Loucy (cell line): Measurements from ENCODE around the gene EML1.

Experiments
- H2AFZ ChIP-seq: fragments of 200-600 bp; sonication (generic); 2 replicates; pipeline ENCODE4 v1.6.0; 2016; ENCODE audit warnings: antibody characterized with exemption, mild to moderate bottlenecking, low read length, moderate library complexity
- H3F3A ChIP-seq: fragments of 200-600 bp; 2 replicates; pipeline ENCODE4 v1.6.0; 2016; ENCODE audit warnings: antibody characterized with exemption, low read depth, mild to moderate bottlenecking
- H3K27me3 ChIP-seq: fragments of 200-600 bp; sonication (generic); 2 replicates; pipeline ENCODE4 v1.6.1; 2014; ENCODE audit warnings: low read length, mild to moderate bottlenecking; ENCODE audit not compliant: insufficient read depth, poor library complexity, severe bottlenecking
- H3K36me3 ChIP-seq: fragments of 200-600 bp; sonication (generic); 2 replicates; pipeline ENCODE4 v1.6.1; 2016; ENCODE audit warnings: low read length; ENCODE audit not compliant: insufficient read depth
- H3K4me1 ChIP-seq: fragments of 200-600 bp; sonication (generic); 2 replicates; pipeline ENCODE4 v1.5.1; 2014; ENCODE audit warnings: low read length, mild to moderate bottlenecking; ENCODE audit not compliant: insufficient read depth, poor library complexity, severe bottlenecking
- H3K4me2 ChIP-seq: fragments of 200-600 bp; sonication (generic); 2 replicates; pipeline ENCODE4 v1.6.0; 2014; ENCODE audit warnings: antibody characterized with exemption, low read length, low read depth, mild to moderate bottlenecking; ENCODE audit not compliant: poor library complexity, severe bottlenecking
- H3K4me3 ChIP-seq: fragments of 200-600 bp; sonication (generic); 2 replicates; pipeline ENCODE4 v1.5.1; 2014; ENCODE audit warnings: low read length, mild to moderate bottlenecking, mixed read lengths; ENCODE audit not compliant: poor library complexity, severe bottlenecking
- H3K79me2 ChIP-seq: fragments of 200-600 bp; sonication (generic); 2 replicates; pipeline ENCODE4 v1.6.1; 2014; ENCODE audit warnings: low read length; ENCODE audit not compliant: insufficient read depth
- H3K9ac ChIP-seq: fragments of 200-600 bp; sonication (generic); 2 replicates; pipeline ENCODE4 v1.6.0; 2014; ENCODE audit warnings: mild to moderate bottlenecking, low read depth, low read length, moderate library complexity; ENCODE audit not compliant: poor library complexity, severe bottlenecking
- H3K9me2 ChIP-seq: fragments of 200-600 bp; sonication (generic); replicated peaks from 2 replicates; pipeline ENCODE4 v1.6.1; 2016; ENCODE audit warnings: low read depth, low read length, mixed read lengths
- H3K9me3 ChIP-seq: fragments of 200-600 bp; sonication (generic); 2 replicates; pipeline ENCODE4 v1.6.1; 2014; ENCODE audit warnings: mild to moderate bottlenecking, antibody characterized with exemption, low read length, low read depth; ENCODE audit not compliant: insufficient read depth
- H4K20me1 ChIP-seq: fragments of 200-600 bp; sonication (generic); 2 replicates; pipeline ENCODE4 v1.6.0; 2014; ENCODE audit warnings: antibody characterized with exemption, low read length, mild to moderate bottlenecking; ENCODE audit not compliant: insufficient read depth, poor library complexity, severe bottlenecking
- CTCF ChIP-seq: fragments of 200-600 bp; sonication (generic); conservative IDR thresholded peaks from 2 replicates; pipeline ENCODE4 v1.5.1; 2014; ENCODE audit warnings: mild to moderate bottlenecking, antibody characterized with exemption, low read length
- EZH2phosphoT487 ChIP-seq: fragments of 200-600 bp; IDR thresholded peaks from 2 replicates; pipeline ENCODE4 v1.6.1; 2018; ENCODE audit warnings: antibody characterized with exemption, mild to moderate bottlenecking, moderate library complexity, borderline replicate concordance

Gene EML1

GRCh38 chr14:99775351-99775750 is 17.9 kb upstream of the EML1 start:
- Histone ChIP-seq H3K4me3 (no peak overlapping the region), H3K4me2 (no peak overlapping the region), H3F3A (no peaks in the 10 kb centered on the region), H3K36me3 (no peaks in the 10 kb centered on the region), H3K79me2 (no peaks in the 10 kb centered on the region), H3K9me2 (no peaks in the 10 kb centered on the region), H3K9me3 (no peaks in the 10 kb centered on the region), H2AFZ (no peak overlapping the region), H3K27me3 (peaks cover 7% of the 10 kb centered on the region), H3K9ac (no peak overlapping the region), H4K20me1 (no peaks in the 10 kb centered on the region), H3K4me1 (no peaks in the 10 kb centered on the region)
- TF ChIP-seq EZH2phosphoT487 (no peak), CTCF (no peak)

GRCh38 chr14:99777951-99778350 is 15.3 kb upstream of the EML1 start:
- H3K27me3 ChIP-seq = peaks cover 7% of the 10 kb centered on the region

GRCh38 chr14:99779751-99780150 is 13.5 kb upstream of the EML1 start:
- TF ChIP-seq EZH2phosphoT487 = no peak

More at GRCh38 chr14:99777951-99778350, 15.3 kb upstream of the EML1 start:
- Histone ChIP-seq H3K9ac (no peak overlapping the region), H4K20me1 (no peaks in the 10 kb centered on the region), H3K79me2 (no peaks in the 10 kb centered on the region), H3K4me1 (no peaks in the 10 kb centered on the region), H3F3A (no peaks in the 10 kb centered on the region), H3K4me3 (no peak overlapping the region), H3K9me3 (no peaks in the 10 kb centered on the region), H3K9me2 (no peaks in the 10 kb centered on the region), H2AFZ (no peak overlapping the region), H3K4me2 (no peak overlapping the region), H3K36me3 (no peaks in the 10 kb centered on the region)
- no peak for TF ChIP-seq CTCF

GRCh38 chr14:99780690-99781089 is 12.5 kb upstream of the EML1 start:
- no peak overlapping the region for H3K4me2 ChIP-seq
- H3K4me1 ChIP-seq = no peaks in the 10 kb centered on the region
- H4K20me1 ChIP-seq = no peaks in the 10 kb centered on the region
- no peaks in the 10 kb centered on the region for H3K9me2 ChIP-seq
- no peaks in the 10 kb centered on the region for H3K9me3 ChIP-seq
- H3K9ac ChIP-seq = no peak overlapping the region
- H3K4me3 ChIP-seq = no peak overlapping the region
- TF ChIP-seq CTCF = no peak
- TF ChIP-seq EZH2phosphoT487 = no peak
- H3F3A ChIP-seq = no peaks in the 10 kb centered on the region
- no peaks in the 10 kb centered on the region for H3K36me3 ChIP-seq
- peaks cover 7% of the 10 kb centered on the region for H3K27me3 ChIP-seq
- H2AFZ ChIP-seq = no peak overlapping the region
- H3K79me2 ChIP-seq = no peaks in the 10 kb centered on the region

More at GRCh38 chr14:99779751-99780150, 13.5 kb upstream of the EML1 start:
- Histone ChIP-seq H3K4me1 (no peaks in the 10 kb centered on the region), H3K9me3 (no peaks in the 10 kb centered on the region), H3K9me2 (no peaks in the 10 kb centered on the region), H3K36me3 (no peaks in the 10 kb centered on the region), H3K27me3 (peaks cover 7% of the 10 kb centered on the region), H3F3A (no peaks in the 10 kb centered on the region), H3K9ac (no peak overlapping the region), H2AFZ (no peak overlapping the region), H4K20me1 (no peaks in the 10 kb centered on the region), H3K4me3 (no peak overlapping the region), H3K79me2 (no peaks in the 10 kb centered on the region), H3K4me2 (no peak overlapping the region)
